ENCODE data around the gene SLC2A3.
"Not testable (repeated sequence)": the region's sequence is repeated elsewhere in the genome, so short reads cannot be mapped to it uniquely, and the experiment has no call there.

SLC2A3 gene

GRCh38 chr12:7916936-7917335 lies 19.1 kb downstream of the SLC2A3 start:
- no peak for DNase-seq (ENCODE audit: low read depth in 2 of 2)

GRCh38 chr12:7915661-7916403 lies 20.2 kb downstream of the SLC2A3 start:
- DNase-seq (ENCODE audit: low read depth in 2 of 2), result no peak

- not testable (repeated sequence) for DNase-seq (ENCODE audit: low read depth in 2 of 2)
These were observed 25.9 kb downstream of the SLC2A3 start for GRCh38 chr12:7910106-7910505.

- DNase-seq (ENCODE audit: low read depth in 2 of 2), result no peak
These were observed 29.0 kb downstream of the SLC2A3 start for GRCh38 chr12:7907009-7907408.

- not testable (repeated sequence) for DNase-seq (ENCODE audit: low read depth in 2 of 2)
These were observed 29.7 kb downstream of the SLC2A3 start for GRCh38 chr12:7906303-7906702.

GRCh38 chr12:7905600-7906125 lies 30.3 kb downstream of the SLC2A3 start:
- not testable (repeated sequence) for DNase-seq (ENCODE audit: low read depth in 2 of 2)

- DNase-seq (ENCODE audit: low read depth in 2 of 2), result no peak
These were observed 30.9 kb downstream of the SLC2A3 start for GRCh38 chr12:7905071-7905470.

- DNase-seq (ENCODE audit: low read depth in 2 of 2), result not testable (repeated sequence)
These were observed 33.6 kb downstream of the SLC2A3 start for GRCh38 chr12:7902416-7902815.

GRCh38 chr12:7899755-7900154 lies 36.2 kb downstream of the SLC2A3 start:
- DNase-seq (ENCODE audit: low read depth in 2 of 2), result no peak

- DNase-seq (ENCODE audit: low read depth in 2 of 2), result not testable (repeated sequence)
These were observed 39.3 kb downstream of the SLC2A3 start for GRCh38 chr12:7896726-7897125.

- no peak for DNase-seq (ENCODE audit: low read depth in 2 of 2)
These were observed 43.6 kb downstream of the SLC2A3 start for GRCh38 chr12:7892186-7892980.

- DNase-seq (ENCODE audit: low read depth in 2 of 2), result no peak
These were observed 51.3 kb downstream of the SLC2A3 start for GRCh38 chr12:7884689-7885088.

GRCh38 chr12:7881736-7882120 lies 54.3 kb downstream of the SLC2A3 start:
- DNase-seq (ENCODE audit: low read depth in 2 of 2), result not testable (repeated sequence)

GRCh38 chr12:7880952-7881735 lies 54.8 kb downstream of the SLC2A3 start:
- not testable (repeated sequence) for DNase-seq (ENCODE audit: low read depth in 2 of 2)

- DNase-seq (ENCODE audit: low read depth in 2 of 2), result no peak
These were observed 56.7 kb downstream of the SLC2A3 start for GRCh38 chr12:7879246-7879645.

GRCh38 chr12:7877420-7877819 lies 58.6 kb downstream of the SLC2A3 start:
- no peak for DNase-seq (ENCODE audit: low read depth in 2 of 2)

- no peak for DNase-seq (ENCODE audit: low read depth in 2 of 2)
These were observed 63.2 kb downstream of the SLC2A3 start, which contains the start of gene SLC2A14 for GRCh38 chr12:7872566-7873319. Gene SLC2A14, minus strand, starts transcription at chr12:7872915. Its CDS starts 3,035 bp downstream, at chr12:7869880.

GRCh38 chr12:7870335-7870734 lies 65.7 kb downstream of the SLC2A3 start:
- DNase-seq (ENCODE audit: low read depth in 2 of 2), result no peak
